HG03432 (cell line): ENCODE results near the gene COL6A2.

Experiments used
- ATAC-seq: cut with Tn5 transposase; IDR thresholded peaks from one replicate; pipeline ENCODE4 v1.9.1; 2021; ENCODE audit warnings: mild to moderate bottlenecking, moderate library complexity; ENCODE audit not compliant: unreplicated experiment

Gene COL6A2

DNA sequence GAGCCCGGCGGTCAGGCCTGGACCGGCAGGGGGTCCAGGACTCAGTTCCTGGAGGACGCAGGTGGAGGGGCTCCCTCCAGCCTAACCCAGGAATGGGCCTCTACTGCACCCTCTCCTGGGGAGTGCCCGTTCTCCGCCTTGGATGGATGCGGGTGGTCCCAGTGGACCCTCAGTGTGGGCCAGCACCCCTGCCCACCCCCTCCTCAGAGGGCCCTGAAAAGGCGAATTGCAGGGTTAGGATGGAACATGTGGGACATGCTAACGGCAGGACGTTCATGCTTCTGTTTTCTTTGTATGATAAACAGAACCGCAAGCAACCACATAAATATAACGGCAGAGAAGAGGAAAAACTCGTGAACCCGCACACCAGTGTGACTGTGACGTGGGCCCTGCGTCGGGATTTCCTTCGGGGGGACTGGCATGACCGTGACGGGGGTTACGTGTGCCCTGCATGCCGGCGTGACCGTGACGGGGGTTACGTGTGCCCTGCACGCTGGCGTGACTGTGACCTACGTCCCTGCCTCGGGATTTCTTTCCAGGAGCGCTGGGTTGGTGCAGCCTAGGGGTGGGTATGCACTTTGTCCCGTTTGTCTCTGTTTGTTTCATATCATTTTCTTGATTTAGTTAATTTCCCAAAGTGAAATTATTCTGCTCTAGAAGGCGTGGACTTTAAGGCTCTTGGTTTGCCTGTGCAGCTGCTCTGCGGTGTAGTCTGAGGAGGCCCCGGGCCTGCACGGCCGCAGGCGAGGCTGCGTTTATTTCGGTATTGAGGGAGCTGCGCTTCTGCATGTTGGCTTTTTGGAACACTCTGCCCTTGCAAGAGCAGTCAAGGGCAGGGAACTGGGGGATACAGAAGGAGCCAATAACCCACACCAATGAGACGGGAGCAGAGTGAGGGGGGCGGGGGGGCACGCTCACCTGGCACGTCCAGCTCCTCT is 54.3 kb downstream of the COL6A2 start:
- ATAC-seq: no peak

DNA sequence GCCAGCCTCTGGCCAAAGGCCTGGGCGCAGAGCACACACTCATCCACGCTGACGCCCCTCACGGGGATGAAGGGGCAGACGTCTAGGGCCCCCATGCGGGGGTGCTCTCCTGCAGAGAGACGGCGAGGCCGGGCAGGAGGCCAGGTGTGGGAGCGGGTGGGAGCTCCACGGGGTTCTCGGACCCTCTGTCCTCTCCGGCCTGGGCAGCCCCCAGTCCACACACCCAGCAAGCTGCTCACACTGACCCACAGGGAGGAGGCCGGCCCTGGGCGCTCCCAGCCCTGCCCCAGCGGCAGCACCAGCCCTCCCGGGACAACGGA is 55.0 kb downstream of the COL6A2 start:
- ATAC-seq: no peak

DNA sequence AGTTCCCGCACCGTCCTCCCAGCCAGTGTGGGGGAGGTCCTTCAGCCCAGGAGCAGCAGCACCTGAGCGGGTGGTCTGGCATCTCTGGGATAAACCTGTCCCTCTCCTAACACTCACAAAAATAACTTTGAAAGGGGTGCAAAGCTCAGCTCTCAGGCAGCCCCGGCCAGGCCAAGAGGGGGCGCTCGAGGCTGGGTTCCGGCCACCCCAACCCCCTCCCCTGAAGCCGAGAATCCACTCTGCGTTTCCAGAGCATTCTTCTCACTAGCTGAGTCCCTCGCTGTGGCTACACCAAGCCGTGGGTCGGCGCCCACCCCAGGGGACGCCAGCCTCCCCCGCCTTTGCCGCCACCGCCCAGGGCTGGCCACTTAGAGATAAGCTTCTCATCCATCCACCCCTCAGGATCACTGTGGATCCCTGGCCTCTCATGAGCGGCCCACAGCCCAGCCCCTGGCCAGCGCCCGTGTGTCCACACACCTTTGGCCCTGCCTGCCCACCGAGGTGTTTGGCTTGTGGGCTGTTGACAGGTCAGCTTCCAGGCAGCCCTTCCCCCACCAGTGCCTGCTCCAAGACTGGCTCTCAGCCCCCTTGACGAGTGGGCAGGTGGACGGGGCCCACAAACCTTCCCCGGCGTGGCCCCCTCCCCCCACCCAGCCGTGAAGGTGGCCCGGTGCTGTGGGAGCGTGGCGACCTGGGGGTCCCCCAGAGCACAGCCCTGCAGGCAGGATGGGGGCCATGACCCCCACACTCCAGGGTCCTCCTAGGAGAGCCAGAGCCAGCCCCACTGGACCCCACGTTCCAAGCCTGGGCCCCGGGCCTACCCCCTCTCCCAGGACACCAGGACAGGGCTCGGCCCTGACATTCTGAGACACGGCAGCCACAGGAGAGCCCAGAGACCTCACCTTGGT is 55.6 kb downstream of the COL6A2 start:
- ATAC-seq: no peak

DNA sequence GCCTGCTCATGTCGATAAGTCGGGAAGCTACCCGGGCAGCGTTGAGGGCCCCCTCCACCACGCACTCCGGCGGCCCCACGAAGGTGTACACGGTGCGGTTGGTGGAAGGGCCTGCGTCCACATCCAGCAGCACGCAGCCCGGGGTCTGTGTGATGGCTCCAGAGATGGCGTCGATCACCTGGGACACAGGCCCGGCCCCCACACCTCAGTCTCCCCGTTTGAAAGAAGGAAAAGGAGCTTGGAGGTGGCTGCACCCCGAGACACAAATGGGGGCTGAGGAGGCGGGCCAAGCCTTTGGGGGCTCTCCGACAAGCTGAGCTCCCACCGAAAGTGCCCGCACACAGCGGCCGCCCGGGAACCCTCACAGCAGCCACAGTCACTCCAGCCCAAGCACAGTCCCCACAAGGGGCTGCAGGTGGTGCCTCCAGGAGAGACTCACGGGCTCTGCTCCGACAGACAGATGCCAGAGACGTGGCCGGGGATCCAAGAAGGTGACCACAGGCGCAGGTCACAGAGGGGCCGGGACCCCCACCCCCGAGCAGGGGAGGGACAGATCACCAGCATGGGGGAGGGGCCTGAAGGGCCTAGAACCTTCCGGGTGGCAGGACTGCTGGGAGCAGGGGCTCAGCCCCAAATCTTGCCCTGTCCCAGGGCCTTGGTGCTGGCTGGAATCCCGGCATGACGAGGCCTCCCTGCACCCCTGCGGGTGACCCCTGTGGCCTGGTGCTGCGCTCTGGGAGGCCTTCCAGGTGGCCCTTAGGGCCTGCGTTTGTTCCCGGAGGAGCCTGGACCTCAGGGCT is 56.4 kb downstream of the COL6A2 start:
- ATAC-seq: no peak

DNA sequence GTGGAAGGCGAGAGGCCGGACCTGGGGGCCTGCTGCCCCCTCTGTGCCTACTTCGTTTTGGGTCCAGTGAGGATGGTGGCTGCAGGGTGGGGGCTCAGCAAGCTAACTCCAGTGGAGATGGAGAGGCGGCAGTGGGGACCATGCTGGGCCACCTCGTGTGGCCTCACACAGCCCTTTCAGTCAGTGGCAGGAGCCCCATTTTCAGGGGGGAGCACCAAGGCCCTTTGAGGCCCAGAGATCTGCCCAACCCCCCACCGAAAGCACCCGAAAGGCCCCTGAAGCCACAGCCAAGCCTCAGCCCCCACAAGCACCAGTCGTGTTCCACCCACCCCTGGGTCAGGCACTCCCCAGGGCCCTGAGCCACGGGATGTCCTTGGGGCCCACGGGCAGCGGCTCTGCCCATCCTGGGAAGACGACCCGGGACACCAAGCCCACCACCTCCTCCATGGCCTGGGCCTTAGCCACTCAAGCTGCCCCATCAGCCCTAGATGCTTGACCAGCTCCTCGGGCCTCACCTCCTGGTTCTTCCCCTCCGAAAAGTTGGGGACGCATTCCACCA is 57.1 kb downstream of the COL6A2 start:
- ATAC-seq: no peak

DNA sequence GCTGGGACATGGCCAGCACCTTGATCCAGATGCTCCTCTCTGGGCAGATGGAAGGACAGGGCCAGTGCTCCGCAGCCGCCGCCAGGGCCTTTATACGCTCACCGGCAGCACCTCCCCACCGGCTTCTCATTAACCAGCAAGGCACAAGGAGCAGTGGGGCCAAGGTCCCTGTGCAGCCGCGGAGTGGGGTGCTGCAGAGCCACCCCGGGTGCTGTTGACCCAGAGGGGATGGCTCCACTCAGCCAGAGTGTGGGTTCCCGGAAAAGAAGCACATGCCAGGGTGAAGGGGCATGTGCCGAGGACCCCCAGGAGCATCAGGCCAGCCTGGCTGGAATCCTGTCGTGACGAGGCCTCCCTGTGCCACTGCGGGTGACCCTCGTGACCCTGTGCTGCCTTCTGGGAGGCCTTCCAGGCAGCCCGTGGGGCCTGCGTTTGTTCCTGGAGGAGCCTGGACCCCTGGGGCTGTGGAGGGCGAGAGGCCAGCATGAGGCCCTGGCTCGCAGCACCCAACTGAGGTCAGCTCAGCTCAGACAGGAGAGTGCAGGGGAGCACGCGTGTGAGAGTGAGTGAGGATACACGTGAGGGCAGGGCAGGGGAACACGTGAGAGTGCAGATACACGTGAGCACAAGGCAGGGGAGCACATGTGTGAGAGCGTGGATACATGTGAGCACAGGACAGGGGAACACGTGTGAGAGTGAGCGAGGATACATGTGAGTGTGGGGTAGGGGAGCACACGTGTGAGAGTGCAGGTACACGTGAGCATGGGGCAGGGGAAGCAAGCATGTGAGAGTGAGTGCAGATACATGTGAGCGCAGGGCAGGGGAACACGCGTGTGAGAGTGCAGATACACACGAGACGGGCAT is 57.8 kb downstream of the COL6A2 start, which contains the start of gene FTCD:
Gene FTCD, minus strand, starts transcription at position 66 of the 864 bp plus-strand sequence. Its CDS starts 56 bp downstream, at position 10.
- no peak for ATAC-seq

DNA sequence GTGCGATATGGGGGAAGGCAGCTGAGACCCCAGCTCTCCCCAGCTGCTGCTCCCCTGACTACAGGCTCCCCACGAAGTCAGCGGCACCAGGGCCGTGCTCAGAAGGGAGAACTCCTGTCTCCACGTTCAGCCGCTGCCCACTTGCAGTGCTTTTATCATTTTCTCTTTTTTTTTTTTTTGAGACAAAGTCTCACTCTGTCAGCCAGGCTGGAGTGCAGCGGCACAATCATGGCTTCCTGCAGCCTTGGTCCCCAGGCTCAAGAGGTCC is 58.4 kb downstream of the COL6A2 start:
- no peak for ATAC-seq

DNA sequence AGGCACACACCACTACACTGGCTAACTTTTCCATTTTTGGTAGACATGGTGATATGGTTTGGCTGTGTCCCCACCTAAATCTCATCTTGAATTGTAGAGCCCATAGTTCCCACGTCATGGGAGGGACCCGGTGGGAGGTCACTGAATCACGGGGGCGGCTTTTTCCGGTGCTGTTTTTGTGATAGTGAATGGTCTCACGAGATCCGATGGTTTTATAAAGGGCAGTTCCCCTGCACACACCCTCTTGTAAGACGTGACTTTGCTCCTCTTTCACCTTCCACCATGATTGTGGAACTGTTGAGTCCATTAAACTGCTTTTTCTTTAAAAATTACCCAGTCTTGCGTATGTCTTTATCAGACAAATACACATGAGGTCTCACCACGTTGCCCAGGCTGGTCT is 58.8 kb downstream of the COL6A2 start:
- no peak for ATAC-seq

DNA sequence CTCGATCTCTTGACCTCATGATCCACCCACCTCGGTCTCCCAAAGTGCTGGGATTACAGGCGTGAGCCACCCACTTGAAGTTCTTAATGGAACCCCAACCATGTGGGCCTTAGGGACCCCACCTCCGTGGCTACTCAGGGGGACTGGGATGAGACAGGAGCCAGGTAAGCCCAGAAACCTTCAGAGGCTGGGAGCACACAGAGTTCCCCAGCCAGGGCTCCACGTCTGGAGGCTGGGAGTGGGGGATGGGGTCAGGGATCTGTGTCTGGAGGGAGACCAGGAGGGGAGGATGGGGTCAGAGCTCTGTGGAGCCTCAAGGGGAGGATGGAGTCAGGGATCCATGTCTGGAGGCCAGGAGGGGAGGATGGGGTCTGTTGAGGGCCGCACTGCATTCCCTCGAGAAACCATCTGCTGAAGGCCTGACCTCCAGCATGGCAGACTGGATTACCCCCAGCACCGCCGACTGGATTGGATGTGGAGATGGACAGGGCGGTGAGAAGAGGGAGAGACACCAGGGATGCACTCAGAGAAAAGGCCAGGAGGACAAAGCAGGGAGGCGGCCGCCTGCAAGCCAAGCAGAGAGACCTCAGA is 59.6 kb downstream of the COL6A2 start:
- no peak for ATAC-seq

DNA sequence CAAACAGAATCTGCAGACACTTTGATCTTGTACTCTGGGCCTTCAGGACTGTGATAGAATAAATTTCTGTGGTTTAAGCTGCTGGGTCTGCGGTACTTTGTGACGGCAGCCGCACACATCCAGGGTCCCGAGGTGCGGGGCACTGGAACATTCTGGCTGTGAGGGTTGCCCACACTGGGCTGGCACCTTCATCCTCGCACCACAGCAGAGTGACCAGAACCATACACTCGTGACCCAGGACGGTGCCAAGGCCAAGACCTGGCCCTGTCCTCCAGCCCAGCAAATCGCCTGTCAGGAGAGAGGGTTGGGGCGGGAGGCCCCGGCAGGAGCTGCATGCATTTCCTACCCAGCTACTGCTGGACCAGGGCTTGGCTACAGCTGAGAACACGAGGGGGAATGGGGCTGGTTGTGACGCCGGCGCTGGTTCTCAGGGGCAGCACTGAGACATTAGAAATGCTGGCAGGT is 60.1 kb downstream of the COL6A2 start:
- no peak for ATAC-seq

DNA sequence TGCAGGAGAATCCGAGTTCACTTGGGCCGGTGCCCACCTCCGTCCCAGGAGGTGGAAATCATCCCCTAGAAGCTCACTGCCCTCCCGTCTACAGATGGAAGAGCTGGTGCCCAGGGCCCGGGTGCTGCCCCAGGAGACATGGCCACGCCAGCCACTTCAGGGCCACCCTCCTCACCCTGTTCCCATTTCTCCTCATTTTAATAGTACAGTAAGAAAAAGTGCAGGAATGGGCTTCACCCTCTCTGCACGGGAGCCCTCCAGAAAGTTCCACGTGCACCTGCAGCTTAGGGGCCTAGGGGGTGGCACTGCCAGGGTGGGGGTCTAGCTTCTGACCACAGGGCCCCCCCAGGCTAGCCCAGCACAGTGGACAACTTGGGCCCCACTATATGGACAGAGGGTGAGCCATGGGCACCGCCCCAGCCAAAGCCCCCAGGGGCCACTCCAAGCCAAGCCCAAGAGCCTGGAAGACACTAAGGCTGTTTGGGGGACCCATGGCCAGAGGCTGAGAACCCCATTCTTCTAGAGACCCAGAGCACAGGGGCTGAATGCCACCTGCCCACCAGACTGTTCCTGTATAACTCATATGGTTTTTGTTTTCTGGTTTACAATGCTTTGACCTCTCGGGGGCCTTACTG is 60.9 kb downstream of the COL6A2 start:
- no peak for ATAC-seq

DNA sequence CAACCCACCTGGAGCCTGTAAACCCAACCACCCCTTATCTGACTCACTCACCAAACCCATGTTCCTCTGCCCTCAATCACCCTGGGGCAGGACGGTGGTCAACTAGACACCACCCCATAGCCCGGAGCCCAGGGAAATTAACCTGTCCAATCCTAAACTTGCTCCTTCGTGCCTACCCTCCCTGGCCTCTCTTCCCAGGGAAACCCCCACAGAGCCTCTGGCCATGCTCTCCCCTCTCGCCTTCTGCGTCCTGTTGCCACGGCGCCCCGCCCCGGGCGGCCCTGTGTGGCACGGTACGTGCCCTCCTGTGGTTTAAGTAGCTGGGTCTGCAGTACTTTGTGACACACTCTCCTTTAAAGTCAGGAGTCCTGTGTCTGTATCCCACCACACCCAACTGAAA is 61.5 kb downstream of the COL6A2 start:
- ATAC-seq: no peak

DNA sequence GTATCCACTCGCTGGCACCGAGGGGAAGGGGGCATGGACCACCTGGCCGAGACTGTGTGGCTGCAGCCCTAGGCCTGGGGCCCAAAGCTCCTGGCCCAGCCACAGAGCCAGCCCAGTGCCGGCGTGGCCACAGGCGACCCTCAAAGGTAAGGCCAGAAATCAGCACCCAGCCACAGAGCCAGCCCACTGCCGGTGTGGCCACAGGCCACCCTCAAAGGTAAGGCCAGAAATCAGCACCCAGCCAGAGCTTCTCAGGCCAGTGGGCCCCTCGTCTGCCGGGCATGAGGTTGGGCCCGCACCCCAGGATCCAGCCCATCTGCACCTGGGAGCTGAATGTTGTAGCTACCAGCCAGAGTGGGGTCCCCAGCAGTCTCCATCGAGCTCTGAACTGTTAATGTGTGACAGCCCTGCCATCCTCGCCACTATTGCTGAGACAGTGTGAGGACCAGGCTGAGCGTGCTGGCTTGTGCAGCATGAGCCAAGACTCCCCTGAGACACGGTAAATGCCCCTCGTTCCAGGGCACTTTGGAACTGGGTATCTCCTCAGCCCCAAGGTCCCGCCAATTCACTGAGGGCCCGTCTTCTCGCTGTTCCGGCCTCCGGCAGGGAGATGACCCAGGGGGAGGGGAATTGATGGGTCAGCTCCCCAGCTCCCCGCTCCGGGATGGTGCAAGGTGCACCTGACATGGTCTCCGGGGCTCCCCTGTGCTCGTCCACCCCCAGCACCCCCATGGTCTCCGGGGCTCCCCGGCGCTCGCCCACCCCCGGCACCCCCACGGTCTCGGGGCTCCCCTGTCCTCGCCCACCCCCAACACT is 62.1 kb downstream of the COL6A2 start:
- ATAC-seq: no peak

DNA sequence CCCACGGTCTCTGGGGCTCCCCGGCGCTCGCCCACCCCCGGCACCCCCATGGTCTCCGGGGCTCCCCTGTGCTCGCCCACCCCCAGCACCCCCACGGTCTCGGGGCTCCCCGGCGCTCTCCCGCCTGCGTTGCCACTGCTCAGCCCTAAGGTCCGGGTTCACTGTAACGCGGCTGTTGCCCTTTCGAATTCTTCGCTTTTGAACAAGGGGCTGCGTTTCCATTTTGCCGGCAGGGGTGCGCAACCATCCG is 62.7 kb downstream of the COL6A2 start:
- no peak for ATAC-seq

DNA sequence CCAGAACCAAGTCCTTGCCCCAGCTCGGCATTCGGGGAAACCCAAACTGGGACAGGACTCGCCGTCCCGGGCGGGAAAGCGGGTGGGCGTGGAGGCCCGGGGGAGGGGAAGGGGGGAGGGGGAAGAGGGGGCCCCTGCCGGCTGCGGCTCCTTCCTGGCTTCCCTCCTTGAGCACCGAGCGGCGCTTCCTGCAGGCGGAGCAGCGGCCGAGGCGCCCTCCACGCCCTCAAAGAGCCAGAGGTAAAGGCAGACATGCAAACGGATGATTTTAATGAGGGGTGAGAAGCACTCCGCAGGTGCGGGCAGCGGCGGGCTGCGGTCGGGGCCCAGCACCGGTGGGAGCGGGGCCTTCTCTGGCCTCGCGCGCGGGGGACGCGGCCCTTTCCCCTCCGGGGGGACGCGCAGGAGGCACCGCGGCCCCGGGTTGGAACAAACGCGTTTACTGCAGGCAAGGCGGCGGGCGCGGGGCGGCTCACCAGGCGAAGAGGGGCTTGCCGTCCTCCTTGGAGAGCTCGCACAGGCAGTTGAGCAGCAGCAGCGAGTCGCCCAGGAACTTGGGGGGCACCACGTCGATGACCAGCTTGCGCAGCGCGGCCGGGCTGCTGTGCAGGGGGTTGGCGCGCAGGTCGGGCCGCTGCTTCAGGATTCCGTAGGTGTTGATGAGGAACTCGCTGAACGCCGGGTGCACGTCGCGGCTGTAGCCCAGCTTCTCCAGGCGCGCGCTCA is 63.2 kb downstream of the COL6A2 start:
- ATAC-seq: no peak

DNA sequence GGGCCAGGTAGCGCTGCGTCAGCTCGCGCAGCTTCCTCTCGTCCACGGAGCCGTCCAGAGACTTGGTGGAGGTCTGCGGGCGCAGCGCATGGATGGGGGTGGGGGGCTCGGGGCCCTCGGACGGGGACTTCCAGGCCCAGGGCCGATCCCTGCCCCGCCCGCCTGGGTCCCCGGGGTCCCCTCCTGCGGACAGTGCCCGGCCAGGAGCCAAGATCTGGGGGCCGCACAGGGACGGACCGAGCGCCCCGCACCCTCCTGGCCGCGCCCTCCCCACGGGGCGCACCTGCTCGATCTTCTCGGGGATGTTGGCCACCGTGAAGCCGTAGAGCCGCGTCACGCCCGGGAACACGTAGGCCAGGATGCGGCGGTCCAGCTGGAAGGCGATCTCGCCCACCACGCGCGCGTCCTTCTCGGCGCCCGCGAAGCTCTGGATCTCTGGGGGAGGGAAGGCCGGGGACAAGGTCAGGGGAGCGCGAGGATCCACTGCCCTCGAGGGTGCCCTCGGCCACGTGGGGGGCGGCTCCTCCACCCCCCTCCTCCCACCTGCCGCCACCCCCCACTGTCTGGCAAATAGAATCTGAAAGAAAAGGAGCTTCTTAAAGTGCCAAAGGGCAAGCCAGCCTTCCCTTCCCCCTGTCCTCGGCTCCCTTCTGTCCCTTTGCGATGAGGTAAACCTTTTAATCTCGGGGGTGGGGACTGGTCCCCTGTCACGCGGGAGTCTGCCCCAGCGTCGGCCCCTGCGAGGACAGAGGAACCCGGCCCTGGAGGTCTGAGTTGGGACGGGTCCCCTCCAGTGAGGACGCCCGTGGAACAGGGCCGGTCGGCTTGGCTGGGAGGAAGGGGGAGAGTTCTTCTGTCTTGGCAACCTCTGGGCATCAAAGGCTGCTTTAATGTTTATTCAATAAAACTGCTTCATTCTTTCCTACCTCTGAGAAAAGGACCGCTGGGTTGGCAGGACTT is 64.0 kb downstream of the COL6A2 start:
- no peak for ATAC-seq

DNA sequence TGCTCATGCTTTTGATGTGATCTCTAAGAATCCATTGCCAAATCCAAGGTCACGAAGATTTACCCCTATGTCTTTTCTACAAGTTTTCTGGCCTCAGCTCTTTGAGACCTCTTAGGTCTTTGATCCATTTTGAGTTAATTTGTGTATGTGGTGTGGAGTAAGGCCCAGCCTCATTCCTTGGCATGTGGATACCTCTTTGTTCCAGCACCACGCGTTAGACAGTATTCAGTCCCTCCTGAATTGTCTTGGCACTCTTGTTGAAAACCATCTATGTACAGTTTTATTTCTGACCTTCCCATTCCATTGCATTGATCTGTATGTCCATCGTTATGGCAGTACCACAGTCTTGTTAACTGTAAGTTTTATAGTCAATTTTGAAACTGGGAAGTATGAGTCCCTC is 65.5 kb downstream of the COL6A2 start:
- ATAC-seq: no peak
